ENCODE data around the gene TBC1D5.

GRCh38 chr3:17342119-17342518 is 400.3 kb downstream of the TBC1D5 start:
- no peak for TF ChIP-seq CTCF (IDR thresholded peaks at IDR 0.05)
- TF ChIP-seq POLR2A (IDR thresholded peaks at IDR 0.05) = no peak
